MCF 10A (cell line): ENCODE results near the gene METTL21A. TPM values are rescaled to one million over a fixed set of nuclear protein-coding genes. Genes with fewer than 3 reads are reported as not detected.

Experiments used
- BruUV-seq: library from RNA; stranded (reverse); fragments of 400-500 nt; replicated peaks from 2 replicates; lab custom pipeline; 2021; lab: Mats Ljungman, UMichigan
- CTCF ChIA-PET: fragments of 300-600 bp; sonication (Branson Sonifier 250); formaldehyde crosslinking; extraction: SDS; loops from one replicate; lab custom pipeline; 2021; ENCODE audit warnings: antibody characterized with exemption, inconsistent platforms; lab: Yijun Ruan, JAX
- POLR2A ChIA-PET: fragments of 300-600, 350-650 bp; sonication (Branson Sonifier 250); formaldehyde crosslinking; extraction: SDS; loops from one replicate; lab custom pipeline; 2020; ENCODE audit warnings: antibody characterized with exemption, inconsistent platforms; lab: Yijun Ruan, JAX
- DNase-seq: peaks from one replicate; pipeline ENCODE4 v3.0.0-alpha.2; 2018; ENCODE audit not compliant: unreplicated experiment
- H3K27ac Mint-ChIP-seq: one replicate; pipeline ENCODE4 v1.8.0; 2022; ENCODE audit warnings: mild to moderate bottlenecking, low read depth, mixed read lengths; ENCODE audit not compliant: unreplicated experiment
- H3K27me3 Mint-ChIP-seq: one replicate; pipeline ENCODE4 v1.8.0; 2022; ENCODE audit warnings: mixed read lengths; ENCODE audit not compliant: insufficient read depth, unreplicated experiment
- H3K36me3 Mint-ChIP-seq: one replicate; pipeline ENCODE4 v1.8.0; 2022; ENCODE audit warnings: mild to moderate bottlenecking, moderate library complexity, mixed read lengths; ENCODE audit not compliant: insufficient read depth, unreplicated experiment
- H3K4me1 Mint-ChIP-seq: one replicate; pipeline ENCODE4 v1.8.0; 2022; ENCODE audit warnings: mixed read lengths; ENCODE audit not compliant: insufficient read depth, unreplicated experiment
- H3K4me3 Mint-ChIP-seq: one replicate; pipeline ENCODE4 v1.8.0; 2022; ENCODE audit warnings: mild to moderate bottlenecking, moderate library complexity, mixed read lengths; ENCODE audit not compliant: unreplicated experiment
- H3K9me3 Mint-ChIP-seq: one replicate; pipeline ENCODE4 v1.8.0; 2022; ENCODE audit warnings: mixed read lengths; ENCODE audit not compliant: unreplicated experiment
- intact Hi-C: fragments of 100-400 bp; cut with micrococcal nuclease; formaldehyde crosslinking; loops from 2 replicates; pipeline ENCODE4 v1.14.1; 2022
- total RNA-seq: library from RNA; stranded (reverse); gene quantifications from 2 replicates; pipeline ENCODE4 v1.2.3, GENCODE V29; 2022
- TF ChIP-seq, protein P1 (sequence below): fragments of 200-600 bp; IDR thresholded peaks from one replicate; pipeline ENCODE4 v1.8.0; 2022; ENCODE audit warnings: antibody characterized with exemption, mild to moderate bottlenecking; ENCODE audit not compliant: unreplicated experiment

Gene METTL21A
- total RNA-seq, 1 experiment from 2014 or later = 8.4 TPM

GRCh38 chr2:207589143-207589542 is 36.1 kb downstream of the METTL21A start:
- no TSS peak for BruUV-seq
- H3K9me3 Mint-ChIP-seq = no peaks in the 10 kb centered on the region
- TF ChIP-seq, protein P1, sequence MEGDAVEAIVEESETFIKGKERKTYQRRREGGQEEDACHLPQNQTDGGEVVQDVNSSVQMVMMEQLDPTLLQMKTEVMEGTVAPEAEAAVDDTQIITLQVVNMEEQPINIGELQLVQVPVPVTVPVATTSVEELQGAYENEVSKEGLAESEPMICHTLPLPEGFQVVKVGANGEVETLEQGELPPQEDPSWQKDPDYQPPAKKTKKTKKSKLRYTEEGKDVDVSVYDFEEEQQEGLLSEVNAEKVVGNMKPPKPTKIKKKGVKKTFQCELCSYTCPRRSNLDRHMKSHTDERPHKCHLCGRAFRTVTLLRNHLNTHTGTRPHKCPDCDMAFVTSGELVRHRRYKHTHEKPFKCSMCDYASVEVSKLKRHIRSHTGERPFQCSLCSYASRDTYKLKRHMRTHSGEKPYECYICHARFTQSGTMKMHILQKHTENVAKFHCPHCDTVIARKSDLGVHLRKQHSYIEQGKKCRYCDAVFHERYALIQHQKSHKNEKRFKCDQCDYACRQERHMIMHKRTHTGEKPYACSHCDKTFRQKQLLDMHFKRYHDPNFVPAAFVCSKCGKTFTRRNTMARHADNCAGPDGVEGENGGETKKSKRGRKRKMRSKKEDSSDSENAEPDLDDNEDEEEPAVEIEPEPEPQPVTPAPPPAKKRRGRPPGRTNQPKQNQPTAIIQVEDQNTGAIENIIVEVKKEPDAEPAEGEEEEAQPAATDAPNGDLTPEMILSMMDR = no peak
- H3K4me1 Mint-ChIP-seq = peaks cover 2% of the 10 kb centered on the region
- ChIA-PET CTCF (interaction anchor here (0.6 to 0.9 kb wide), 2 partner anchors 145 to 1536 kb away, joined by 3 to 4 read pairs; no protein-coding TSS in a partner anchor), POLR2A (interaction anchor here (0.7 kb wide), 1 partner anchor 26 kb away, joined by 3 read pairs; no protein-coding TSS in a partner anchor)
- no peak for DNase-seq
- H3K27me3 Mint-ChIP-seq = no peaks in the 10 kb centered on the region
- intact Hi-C loops = no loop called here
- H3K36me3 Mint-ChIP-seq = peaks cover 54% of the 10 kb centered on the region
- no peak overlapping the region for H3K4me3 Mint-ChIP-seq
- H3K27ac Mint-ChIP-seq = no peak overlapping the region

- POLR2A ChIA-PET = no interaction called here
- H3K9me3 Mint-ChIP-seq = no peaks in the 10 kb centered on the region
- H3K27ac Mint-ChIP-seq = no peak overlapping the region
- H3K27me3 Mint-ChIP-seq = no peaks in the 10 kb centered on the region
- CTCF ChIA-PET = no interaction called here
- intact Hi-C loops = no loop called here
- no peak for DNase-seq
- TF ChIP-seq, protein P1 = no peak
- H3K4me1 Mint-ChIP-seq = no peaks in the 10 kb centered on the region
- peaks cover 43% of the 10 kb centered on the region for H3K36me3 Mint-ChIP-seq
- no peak overlapping the region for H3K4me3 Mint-ChIP-seq
- no TSS peak for BruUV-seq
These were observed 37.9 kb downstream of the METTL21A start for GRCh38 chr2:207587305-207587704.

GRCh38 chr2:207584952-207585351 is 40.2 kb downstream of the METTL21A start:
- ChIA-PET CTCF (no interaction called here), POLR2A (interaction anchor here (0.5 to 1.5 kb wide), 4 partner anchors 12 to 20 kb away, joined by 3 to 4 read pairs (median 3); no protein-coding TSS in a partner anchor)
- no peak for DNase-seq
- Mint-ChIP-seq H3K4me1 (no peaks in the 10 kb centered on the region), H3K4me3 (no peak overlapping the region), H3K27me3 (no peaks in the 10 kb centered on the region), H3K36me3 (peaks cover 51% of the 10 kb centered on the region), H3K27ac (no peak overlapping the region), H3K9me3 (no peaks in the 10 kb centered on the region)
- TF ChIP-seq, protein P1 = no peak
- no TSS peak for BruUV-seq
- intact Hi-C loops = no loop called here

- H3K36me3 Mint-ChIP-seq = peaks cover 79% of the 10 kb centered on the region
- intact Hi-C loops = no loop called here
- H3K4me1 Mint-ChIP-seq = no peaks in the 10 kb centered on the region
These were observed 53.8 kb downstream of the METTL21A start for GRCh38 chr2:207571370-207571769.

More at GRCh38 chr2:207571370-207571769, 53.8 kb downstream of the METTL21A start:
- H3K27me3 Mint-ChIP-seq = no peaks in the 10 kb centered on the region
- TF ChIP-seq, protein P1 = no peak
- no peak for DNase-seq
- H3K4me3 Mint-ChIP-seq = no peak overlapping the region
- ChIA-PET POLR2A (interaction anchor here (1.3 kb wide), 1 partner anchor 40 kb away, joined by 3 read pairs; no protein-coding TSS in a partner anchor), CTCF (no interaction called here)
- no peaks in the 10 kb centered on the region for H3K9me3 Mint-ChIP-seq
- peak overlapping the region; percentile 12 for H3K27ac Mint-ChIP-seq
- BruUV-seq = no TSS peak
